ENCODE results near the gene MOV10L1. TPM values are rescaled to one million over a fixed set of nuclear protein-coding genes. Genes with fewer than 3 reads are reported as not detected.

Gene MOV10L1
- total and polyA plus RNA-seq, 9 of the 15 experiments (the other 6 are each of a cell fraction or from before 2014, with no cell fraction given): 0.06 to 0.43 (median 0.15) TPM

GRCh38 chr22:50102946-50103345 lies 13.1 kb downstream of the MOV10L1 start (continued):
- TF ChIP-seq PRDM10 (IDR thresholded peaks at IDR 0.05; ENCODE audit: partially characterized antibody) (no peak), EGR1 (conservative IDR thresholded peaks at IDR 0.05) (peak; percentile 45), ATF6 (CRISPR knock-in tag; IDR thresholded peaks at IDR 0.05) (0 out of 2 replicates have a peak, but pooled peaks have one; percentile 32)
- TF ChIP-seq, protein P1, sequence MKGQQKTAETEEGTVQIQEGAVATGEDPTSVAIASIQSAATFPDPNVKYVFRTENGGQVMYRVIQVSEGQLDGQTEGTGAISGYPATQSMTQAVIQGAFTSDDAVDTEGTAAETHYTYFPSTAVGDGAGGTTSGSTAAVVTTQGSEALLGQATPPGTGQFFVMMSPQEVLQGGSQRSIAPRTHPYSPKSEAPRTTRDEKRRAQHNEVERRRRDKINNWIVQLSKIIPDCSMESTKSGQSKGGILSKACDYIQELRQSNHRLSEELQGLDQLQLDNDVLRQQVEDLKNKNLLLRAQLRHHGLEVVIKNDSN (CRISPR knock-in tag; IDR thresholded peaks at IDR 0.05): peak; percentile 94

All from K562 (cell line).